HepG2 (cell line): ENCODE results near the gene KIFAP3. TPM values are rescaled to one million over a fixed set of nuclear protein-coding genes. Genes with fewer than 3 reads are reported as not detected.

Source experiments
- ATAC-seq: fragments of 200-7000 bp; cut with Tn5 transposase; 3 replicates; pipeline ENCODE4 v1.9.1; 2020; ENCODE audit warnings: mild to moderate bottlenecking, moderate library complexity
- BruUV-seq: library from RNA; stranded (reverse); fragments of 400-500 nt; replicated peaks from 2 replicates; lab custom pipeline; 2021; lab: Mats Ljungman, UMichigan
- CTCF ChIA-PET: fragments of 300-600 bp; formaldehyde crosslinking; extraction: SDS; loops from one replicate; lab custom pipeline; 2021; ENCODE audit warnings: low total read pairs, inconsistent platforms, low intra/inter-chr PET ratio; lab: Yijun Ruan, JAX
- POLR2A ChIA-PET: fragments of 350-600 bp; sonication (Branson Sonifier 250); formaldehyde crosslinking; loops from one replicate; lab custom pipeline; 2020; ENCODE audit warnings: antibody characterized with exemption, inconsistent platforms; lab: Yijun Ruan, JAX
- DNase-seq: peaks from one replicate; pipeline ENCODE4 v3.0.0-alpha.2; 2015; ENCODE audit warnings: low spot score
- FAIRE-seq: peaks from 3 replicates; lab custom pipeline; 2011; peaks lifted over from hg19 to GRCh38; lab: Jason Lieb, UNC
- H2AFZ ChIP-seq: one replicate; pipeline ENCODE4 v1.6.1; 2011; ENCODE audit warnings: low read length, inconsistent platforms
- H3K27ac ChIP-seq: fragments of 300-600 bp; 3 replicates; pipeline ENCODE4 v1.8.0; 2011; ENCODE audit warnings: mixed run types, mild to moderate bottlenecking, mixed read lengths, low read length, inconsistent platforms; ENCODE audit not compliant: insufficient read depth; ENCODE audit errors: extremely low read length
- H3K27me3 ChIP-seq, 2 experiments: fragments of 200-600 bp in 1 of 2; 2 replicates in 1 of 2; 3 replicates in 1 of 2; pipeline versions ENCODE4 v1.6.0 to v1.8.0; 2011; ENCODE audit warnings: low read length in 2 of 2, mild to moderate bottlenecking in 2 of 2, moderate library complexity in 2 of 2, inconsistent platforms in 1 of 2; ENCODE audit not compliant: insufficient read depth in 2 of 2, control insufficient read depth in 1 of 2
- H3K36me3 ChIP-seq, 2 experiments: fragments of 200-600 bp in 1 of 2; replicated peaks in 1 of 2; 2 replicates in 1 of 2; 3 replicates in 1 of 2; pipeline versions ENCODE4 v1.5.1 to v1.8.0; 2011; ENCODE audit warnings: low read length in 2 of 2, inconsistent platforms in 1 of 2; ENCODE audit not compliant: insufficient read depth in 2 of 2, control insufficient read depth in 1 of 2
- H3K4me1 ChIP-seq: 2 replicates; pipeline ENCODE4 v1.5.1; 2012; ENCODE audit warnings: low read length, inconsistent platforms; ENCODE audit not compliant: insufficient read depth
- H3K4me2 ChIP-seq: 2 replicates; pipeline ENCODE4 v1.6.0; 2011; ENCODE audit warnings: low read depth, low read length, inconsistent platforms
- H3K4me3 ChIP-seq, 3 experiments: fragments of 200-600 bp in 1 of 3; sonication (generic), shearing (Covaris generic) in 1 of 3; replicated peaks in 1 of 3; 2 replicates each; pipeline ENCODE4 v1.5.1; 2011 to 2016; ENCODE audit warnings: low read length in 3 of 3, inconsistent platforms in 2 of 3, low read depth in 2 of 3, mild to moderate bottlenecking in 2 of 3, control low read depth in 1 of 3, mixed read lengths in 1 of 3; ENCODE audit not compliant: insufficient read depth in 1 of 3
- H3K79me2 ChIP-seq: one replicate; pipeline ENCODE4 v1.6.1; 2011; ENCODE audit warnings: low read length, inconsistent platforms; ENCODE audit not compliant: insufficient read depth
- H3K9ac ChIP-seq: 2 replicates; pipeline ENCODE4 v1.6.0; 2011; ENCODE audit warnings: mild to moderate bottlenecking, low read depth, low read length, inconsistent platforms; ENCODE audit not compliant: insufficient read depth
- H3K9me3 ChIP-seq: 2 replicates; pipeline ENCODE4 v1.5.1; 2012; ENCODE audit warnings: mild to moderate bottlenecking, low read length
- H4K20me1 ChIP-seq: 2 replicates; pipeline ENCODE4 v1.6.0; 2011; ENCODE audit warnings: inconsistent platforms, mild to moderate bottlenecking, low read length, moderate library complexity; ENCODE audit not compliant: insufficient read depth
- SMC3 ChIP-seq: IDR thresholded peaks from 2 replicates; pipeline ENCODE4 v1.6.1; 2011; ENCODE audit warnings: low read length, improper control_type of control experiment
- STAG1 ChIP-seq: sonication (generic); formaldehyde crosslinking; IDR thresholded peaks from 2 replicates; pipeline ENCODE4 v1.4.0; 2020; ENCODE audit warnings: missing genetic modification reagents
- WGBS: methylation state at CpG from one replicate; pipeline ENCODE4 v1.1.6; 2017; ENCODE audit warnings: low lambda C conversion rate; 5-methylcytosine and 5-hydroxymethylcytosine counted together
- in situ Hi-C: cut with HindIII; loops from 2 replicates; pipeline ENCODE4 v1.10.0; 2017; ENCODE audit warnings: low pct_unique_long_range_greater_than_20kb; ENCODE audit not compliant: extremely low pct_ligation_motif_present
- intact Hi-C: fragments of 100-400 bp; cut with micrococcal nuclease; formaldehyde crosslinking; loops from one replicate; pipeline ENCODE4 v1.10.0; 2022; ENCODE audit not compliant: unreplicated experiment
- polyA plus RNA-seq, 8 experiments: library from polyadenylated mRNA; depleted of rRNA in 3 of 8; stranded (reverse) in 7 of 8; unstranded in 1 of 8; fragments of >200 nt; fragmentation: Illumina TruSeq in 4 of 8; extraction: Trizol in 4 of 8; gene quantifications; 2 replicates each; pipeline versions ENCODE4 v1.2.1 to v1.2.3, GENCODE V29; 2011 to 2016; ENCODE audit warnings: low read depth in 4 of 8, missing spikeins in 1 of 8, mixed read lengths in 1 of 8; ENCODE audit not compliant: insufficient read depth in 1 of 8
- total RNA-seq, 5 experiments: library from RNA; depleted of rRNA; stranded (reverse); fragments of >200 nt; fragmentation: Illumina TruSeq; extraction: Trizol; gene quantifications; 2 replicates each; pipeline ENCODE4 v1.2.3, GENCODE V29; 2016; ENCODE audit warnings: low read depth in 1 of 5
- TF ChIP-seq, protein P1 (sequence below): sonication (generic); formaldehyde crosslinking; IDR thresholded peaks from 2 replicates; pipeline ENCODE4 v1.4.0; 2020; ENCODE audit warnings: missing genetic modification reagents
- TF ChIP-seq, protein P2 (sequence below): sonication (generic); formaldehyde crosslinking; IDR thresholded peaks from 2 replicates; pipeline ENCODE4 v1.5.0; 2020; ENCODE audit warnings: mild to moderate bottlenecking, missing genetic modification reagents, moderate library complexity

The KIFAP3 gene
- total and polyA plus RNA-seq, 2 of the 13 experiments (the other 11 are each of a cell fraction or from before 2014, with no cell fraction given): 3.4 to 10.0 TPM

DNA sequence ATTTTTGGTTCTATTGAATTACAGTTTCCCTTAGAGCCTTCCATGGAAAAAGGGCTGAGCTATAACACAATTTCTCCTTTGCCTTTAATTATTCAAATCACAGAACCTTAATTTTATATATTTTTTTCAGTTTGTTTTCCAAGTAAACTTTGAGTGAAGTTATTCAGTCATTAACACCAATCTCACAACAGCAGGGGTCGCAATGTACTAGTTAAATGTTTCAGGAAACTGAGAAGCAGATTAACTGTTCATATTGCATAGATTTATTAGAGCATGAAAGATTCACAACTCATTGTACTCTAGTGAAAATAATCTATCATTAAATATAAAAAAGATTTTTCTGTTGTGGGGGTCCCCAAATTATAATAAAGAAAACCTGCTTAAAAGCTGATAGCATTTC, 64.1 kb downstream of the KIFAP3 start:
- Histone ChIP-seq H3K4me1 (no peaks in the 10 kb centered on the region), H3K9me3 (no peaks in the 10 kb centered on the region), H3K36me3 (no peaks in the 10 kb centered on the region), H4K20me1 (no peaks in the 10 kb centered on the region), H2AFZ (no peak overlapping the region), H3K9ac (no peak overlapping the region), H3K4me2 (no peak overlapping the region), H3K4me3 (no peak overlapping the region), H3K27ac (no peak overlapping the region), H3K79me2 (no peaks in the 10 kb centered on the region), H3K27me3 (no peaks in the 10 kb centered on the region; a peak in 1 of 5 replicates)
- peak; percentile 61; the same call in 1 of the 2 replicates for TF ChIP-seq SMC3
- TF ChIP-seq, protein P1, sequence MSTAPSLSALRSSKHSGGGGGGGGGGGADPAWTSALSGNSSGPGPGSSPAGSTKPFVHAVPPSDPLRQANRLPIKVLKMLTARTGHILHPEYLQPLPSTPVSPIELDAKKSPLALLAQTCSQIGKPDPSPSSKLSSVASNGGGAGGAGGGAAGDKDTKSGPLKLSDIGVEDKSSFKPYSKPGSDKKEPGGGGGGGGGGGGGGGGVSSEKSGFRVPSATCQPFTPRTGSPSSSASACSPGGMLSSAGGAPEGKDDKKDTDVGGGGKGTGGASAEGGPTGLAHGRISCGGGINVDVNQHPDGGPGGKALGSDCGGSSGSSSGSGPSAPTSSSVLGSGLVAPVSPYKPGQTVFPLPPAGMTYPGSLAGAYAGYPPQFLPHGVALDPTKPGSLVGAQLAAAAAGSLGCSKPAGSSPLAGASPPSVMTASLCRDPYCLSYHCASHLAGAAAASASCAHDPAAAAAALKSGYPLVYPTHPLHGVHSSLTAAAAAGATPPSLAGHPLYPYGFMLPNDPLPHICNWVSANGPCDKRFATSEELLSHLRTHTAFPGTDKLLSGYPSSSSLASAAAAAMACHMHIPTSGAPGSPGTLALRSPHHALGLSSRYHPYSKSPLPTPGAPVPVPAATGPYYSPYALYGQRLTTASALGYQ (CRISPR knock-in tag): no peak
- TF ChIP-seq, protein P2, sequence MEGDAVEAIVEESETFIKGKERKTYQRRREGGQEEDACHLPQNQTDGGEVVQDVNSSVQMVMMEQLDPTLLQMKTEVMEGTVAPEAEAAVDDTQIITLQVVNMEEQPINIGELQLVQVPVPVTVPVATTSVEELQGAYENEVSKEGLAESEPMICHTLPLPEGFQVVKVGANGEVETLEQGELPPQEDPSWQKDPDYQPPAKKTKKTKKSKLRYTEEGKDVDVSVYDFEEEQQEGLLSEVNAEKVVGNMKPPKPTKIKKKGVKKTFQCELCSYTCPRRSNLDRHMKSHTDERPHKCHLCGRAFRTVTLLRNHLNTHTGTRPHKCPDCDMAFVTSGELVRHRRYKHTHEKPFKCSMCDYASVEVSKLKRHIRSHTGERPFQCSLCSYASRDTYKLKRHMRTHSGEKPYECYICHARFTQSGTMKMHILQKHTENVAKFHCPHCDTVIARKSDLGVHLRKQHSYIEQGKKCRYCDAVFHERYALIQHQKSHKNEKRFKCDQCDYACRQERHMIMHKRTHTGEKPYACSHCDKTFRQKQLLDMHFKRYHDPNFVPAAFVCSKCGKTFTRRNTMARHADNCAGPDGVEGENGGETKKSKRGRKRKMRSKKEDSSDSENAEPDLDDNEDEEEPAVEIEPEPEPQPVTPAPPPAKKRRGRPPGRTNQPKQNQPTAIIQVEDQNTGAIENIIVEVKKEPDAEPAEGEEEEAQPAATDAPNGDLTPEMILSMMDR (CRISPR knock-in tag): peak; percentile 48
- peak; percentile 67 for TF ChIP-seq STAG1 (CRISPR knock-in tag)
- in situ Hi-C loops: no loop called here
- DNase-seq (peak; percentile 44), FAIRE-seq (no peak), ATAC-seq (no peak)
- WGBS: 30% methylated on average over 1 of the region's 1 CpG
- ChIA-PET CTCF (interaction anchor here (1.4 to 1.7 kb wide), 3 partner anchors 447 to 919 kb away, joined by 3 to 7 read pairs (median 5); no protein-coding TSS in a partner anchor), POLR2A (no interaction called here)
- intact Hi-C loops: loop anchor here (1.0 to 2.0 kb wide), 2 partner anchors 64 to 446 kb away; partner anchors contain the start of gene KIFAP3
- BruUV-seq: no TSS peak
